Measurements from ENCODE around the gene LRRC71. TPM values are rescaled to one million over a fixed set of nuclear protein-coding genes. Genes with fewer than 3 reads are reported as not detected.
A peak's percentile ranks its signal among the peaks of the same experiment; 100 is the strongest.

The LRRC71 gene
- total and polyA plus RNA-seq, 10 of the 15 experiments (the other 5 are each of a cell fraction or from before 2014, with no cell fraction given) = not detected

DNA sequence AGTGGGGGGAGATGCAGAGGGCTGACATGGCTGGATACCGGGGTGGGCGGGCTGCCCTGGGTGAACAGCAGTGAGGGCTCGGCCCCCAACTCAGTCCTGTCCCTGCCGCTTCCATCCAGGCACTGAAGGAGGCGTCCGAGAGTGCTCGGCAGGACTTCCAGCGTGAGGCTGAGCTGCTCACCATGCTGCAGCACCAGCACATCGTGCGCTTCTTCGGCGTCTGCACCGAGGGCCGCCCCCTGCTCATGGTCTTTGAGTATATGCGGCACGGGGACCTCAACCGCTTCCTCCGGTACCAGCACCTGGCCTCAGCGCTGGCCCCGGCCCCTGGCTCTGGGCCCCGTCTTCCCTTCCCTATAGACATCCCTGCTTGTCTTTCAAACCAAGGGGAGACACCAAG lies 44.2 kb upstream of the LRRC71 start:
- Histone ChIP-seq H3K4me2 (ENCODE audit: control insufficient read depth, insufficient read depth) (no peak overlapping the region), H3K4me1 (ENCODE audit: control insufficient read depth, insufficient read depth, low read length) (no peaks in the 10 kb centered on the region), H3K79me2 (ENCODE audit: control insufficient read depth, insufficient read depth, low read length) (no peaks in the 10 kb centered on the region), H3K36me3 (ENCODE audit: control insufficient read depth in 2 of 2, insufficient read depth in 2 of 2, low read length in 1 of 2) (no peaks in the 10 kb centered on the region), H3K4me3 (no peak overlapping the region), H2AFZ (ENCODE audit: control insufficient read depth, low read depth, low read length) (no peak overlapping the region), H3K9me3 (replicated peaks; ENCODE audit: control insufficient read depth, insufficient read depth, low read length) (no peaks in the 10 kb centered on the region), H3K27me3 (replicated peaks in 1 of 2; ENCODE audit: control insufficient read depth in 2 of 2, insufficient read depth in 2 of 2, low read length in 1 of 2) (peaks cover 0 to 11% of the 10 kb centered on the region in 2 experiments; a peak in 3 of 4 replicates), H3K27ac (ENCODE audit: control insufficient read depth, insufficient read depth) (no peak overlapping the region), H4K20me1 (ENCODE audit: control insufficient read depth, insufficient read depth) (no peaks in the 10 kb centered on the region), H3K9ac (ENCODE audit: control insufficient read depth, insufficient read depth, low read length) (no peak overlapping the region)
- intact Hi-C loops (cut with micrococcal nuclease; ENCODE audit: unreplicated experiment) (no loop called here), in situ Hi-C loops (cut with MboI) (no loop called here)
- FAIRE-seq = no peak
- TF ChIP-seq NR2C2 (IDR thresholded peaks at IDR 0.05; ENCODE audit: borderline replicate concordance, control insufficient read depth, insufficient read length, low read depth) = no peak
- TF ChIP-seq HSF1 (IDR thresholded peaks at IDR 0.05; ENCODE audit: low read depth, low read length) = no peak
- TF ChIP-seq, protein P1, sequence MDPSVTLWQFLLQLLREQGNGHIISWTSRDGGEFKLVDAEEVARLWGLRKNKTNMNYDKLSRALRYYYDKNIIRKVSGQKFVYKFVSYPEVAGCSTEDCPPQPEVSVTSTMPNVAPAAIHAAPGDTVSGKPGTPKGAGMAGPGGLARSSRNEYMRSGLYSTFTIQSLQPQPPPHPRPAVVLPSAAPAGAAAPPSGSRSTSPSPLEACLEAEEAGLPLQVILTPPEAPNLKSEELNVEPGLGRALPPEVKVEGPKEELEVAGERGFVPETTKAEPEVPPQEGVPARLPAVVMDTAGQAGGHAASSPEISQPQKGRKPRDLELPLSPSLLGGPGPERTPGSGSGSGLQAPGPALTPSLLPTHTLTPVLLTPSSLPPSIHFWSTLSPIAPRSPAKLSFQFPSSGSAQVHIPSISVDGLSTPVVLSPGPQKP (IDR thresholded peaks at IDR 0.05; ENCODE audit: low read depth, low read length) = no peak
- 0 out of 6 replicates have a peak, but pooled peaks of 1 of the 3 experiments have one; percentile 20 for TF ChIP-seq CTCF (IDR thresholded peaks at IDR 0.05 in 2 of 3, conservative IDR thresholded peaks at IDR 0.05 in 1 of 3; ENCODE audit: control insufficient read depth in 2 of 3, extremely low read depth in 1 of 3, insufficient read depth in 1 of 3, low read depth in 3 of 3, low read length in 3 of 3)
- no peak for TF ChIP-seq SMAD5 (IDR thresholded peaks at IDR 0.05; ENCODE audit: low read depth)
- CTCF ChIA-PET = interaction anchor here (1.0 to 1.5 kb wide), 3 partner anchors 14 to 198 kb away, joined by 3 to 4 read pairs (median 3); partner anchors contain the start of gene NTRK1
- SMC1A ChIA-PET (ENCODE audit: uncharacterized antibody, unreplicated experiment) = interaction anchor here (1.8 kb wide), 1 partner anchor 14 kb away, joined by 5 read pairs; no protein-coding TSS in a partner anchor
- 37% methylated on average over 17 of the region's 21 CpGs for WGBS (ENCODE audit: insufficient coverage, insufficient replicate concordance, low lambda C conversion rate, missing lambda C conversion rate)
- POLR2A ChIA-PET = interaction anchor here (0.6 kb wide), 1 partner anchor 211 kb away, joined by 3 read pairs; no protein-coding TSS in a partner anchor
- RAD21 ChIA-PET (ENCODE audit: unreplicated experiment) = interaction anchor here (1.1 kb wide), 1 partner anchor 150 kb away, joined by 5 read pairs; no protein-coding TSS in a partner anchor
- BruUV-seq (replicated peaks) = no TSS peak
- no peak for DNase-seq (ENCODE audit: low read depth, low spot score)
- peak; percentile 67 for ATAC-seq

All from GM12878 (cell line).